Measurements from ENCODE around the gene IFT52.
"Not testable (repeated sequence)": the region's sequence is repeated elsewhere in the genome, so short reads cannot be mapped to it uniquely, and the experiment has no call there.

IFT52 gene

DNA sequence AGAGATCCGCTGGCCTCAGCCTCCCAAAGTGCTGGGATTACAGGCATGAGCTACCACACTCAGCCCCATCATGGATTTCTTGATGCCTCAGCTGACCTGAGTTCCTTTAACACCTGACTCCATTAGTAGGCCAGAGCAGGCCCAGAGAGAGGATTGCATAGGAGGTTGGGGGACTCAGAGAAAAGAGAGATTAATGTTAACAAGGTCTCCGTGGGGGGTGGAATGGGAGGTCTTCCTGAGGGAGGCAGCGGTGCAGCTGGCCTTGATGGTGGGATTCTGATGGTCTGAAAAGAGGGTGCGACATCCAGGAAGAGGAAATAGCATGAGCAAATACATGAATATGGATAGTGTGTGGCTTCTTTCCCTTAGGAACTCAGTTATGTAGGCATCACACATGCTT, 22.0 kb upstream of the IFT52 start:
- no peak for DNase-seq (ENCODE audit: low spot score)

DNA sequence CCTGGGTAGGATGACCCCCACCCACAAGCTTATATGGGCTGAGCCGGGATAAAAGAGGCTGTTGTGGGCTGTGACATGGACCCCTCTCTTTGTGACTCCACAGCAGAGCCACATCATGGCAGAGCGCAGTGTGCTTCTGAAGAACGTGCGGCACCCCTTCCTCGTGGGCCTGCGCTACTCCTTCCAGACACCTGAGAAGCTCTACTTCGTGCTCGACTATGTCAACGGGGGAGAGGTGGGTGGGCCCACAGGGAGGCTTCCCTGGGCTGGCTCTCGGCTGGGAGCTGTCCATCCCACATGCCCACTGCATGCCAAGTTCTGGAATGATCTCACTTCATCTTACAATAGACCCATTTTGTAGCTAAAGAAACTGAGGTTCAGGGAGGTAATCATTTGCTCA, 21.5 kb upstream of the IFT52 start:
- DNase-seq (ENCODE audit: low spot score) = no peak

DNA sequence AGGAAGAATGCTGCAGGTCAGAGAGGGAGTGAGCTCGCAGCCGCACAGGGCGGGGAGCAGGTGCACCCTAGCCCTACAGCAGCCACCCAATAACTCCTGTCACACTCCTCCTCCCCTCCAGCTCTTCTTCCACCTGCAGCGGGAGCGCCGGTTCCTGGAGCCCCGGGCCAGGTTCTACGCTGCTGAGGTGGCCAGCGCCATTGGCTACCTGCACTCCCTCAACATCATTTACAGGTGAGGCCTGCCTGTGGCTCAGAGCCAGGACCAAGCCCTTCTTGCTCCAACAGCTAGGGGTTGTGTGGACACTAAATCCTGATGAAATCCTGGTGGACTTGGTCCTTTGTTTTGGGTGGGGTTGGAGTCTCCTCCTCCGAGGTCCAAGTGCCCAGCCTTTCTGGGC, 20.2 kb upstream of the IFT52 start:
- DNase-seq (ENCODE audit: low spot score) = no peak

DNA sequence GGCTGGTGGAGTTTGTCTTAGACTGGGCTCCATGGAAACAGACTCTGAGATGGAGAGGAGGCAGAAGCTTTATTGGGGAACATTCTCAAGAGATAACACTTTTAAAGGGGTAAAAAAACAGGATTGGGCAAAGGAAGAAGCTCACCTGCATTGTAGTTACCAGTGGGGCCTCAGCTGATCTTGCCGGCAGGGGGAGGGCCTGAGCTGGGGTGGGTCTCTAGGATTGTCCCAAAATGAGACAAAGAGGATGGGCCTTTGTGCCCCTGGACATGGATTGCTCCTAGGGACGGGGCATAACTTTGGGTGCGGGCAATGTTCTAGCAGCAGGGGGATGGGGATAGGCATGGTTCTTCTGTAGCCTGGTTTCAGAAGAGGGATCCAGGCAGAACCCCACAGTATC, 19.4 kb upstream of the IFT52 start:
- DNase-seq (ENCODE audit: low spot score) = no peak

DNA sequence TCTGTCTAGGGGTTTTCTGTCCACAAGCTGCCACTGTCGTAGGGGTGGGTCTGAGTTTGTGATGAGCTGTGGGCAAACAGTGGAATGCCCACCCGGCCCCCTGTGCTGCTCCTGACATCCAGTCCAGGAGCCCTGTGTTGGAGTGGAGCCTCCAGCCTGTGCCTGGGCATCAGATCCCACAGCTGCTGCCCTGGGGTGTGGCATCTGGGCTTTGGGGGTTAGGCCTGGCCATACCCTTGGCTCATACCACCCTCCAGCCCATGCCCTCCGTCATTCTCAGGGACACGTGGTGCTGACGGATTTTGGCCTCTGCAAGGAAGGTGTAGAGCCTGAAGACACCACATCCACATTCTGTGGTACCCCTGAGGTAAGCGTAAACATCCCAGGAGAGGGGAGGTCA, 19.0 kb upstream of the IFT52 start:
- DNase-seq (ENCODE audit: low spot score) = no peak

DNA sequence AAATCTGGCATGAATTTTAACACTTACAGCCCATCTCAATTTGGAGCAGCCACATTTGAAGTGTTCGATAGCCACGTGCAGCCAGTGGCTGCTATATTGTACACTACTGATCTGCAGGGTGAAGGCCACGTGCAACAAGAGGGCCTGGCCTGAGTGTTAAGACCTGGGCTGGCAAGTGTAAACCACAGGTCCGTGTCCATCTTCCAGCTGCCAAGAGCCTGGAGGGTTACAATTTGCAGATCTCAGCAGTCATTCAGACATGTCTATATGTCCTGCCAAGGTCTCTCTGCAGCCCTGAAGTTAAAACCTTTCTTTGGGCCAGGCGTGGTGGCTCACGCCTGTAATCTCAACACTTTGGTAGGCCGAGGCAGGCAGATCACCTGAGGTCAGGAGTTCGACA, 17.8 kb upstream of the IFT52 start:
- DNase-seq (ENCODE audit: low spot score) = no peak

DNA sequence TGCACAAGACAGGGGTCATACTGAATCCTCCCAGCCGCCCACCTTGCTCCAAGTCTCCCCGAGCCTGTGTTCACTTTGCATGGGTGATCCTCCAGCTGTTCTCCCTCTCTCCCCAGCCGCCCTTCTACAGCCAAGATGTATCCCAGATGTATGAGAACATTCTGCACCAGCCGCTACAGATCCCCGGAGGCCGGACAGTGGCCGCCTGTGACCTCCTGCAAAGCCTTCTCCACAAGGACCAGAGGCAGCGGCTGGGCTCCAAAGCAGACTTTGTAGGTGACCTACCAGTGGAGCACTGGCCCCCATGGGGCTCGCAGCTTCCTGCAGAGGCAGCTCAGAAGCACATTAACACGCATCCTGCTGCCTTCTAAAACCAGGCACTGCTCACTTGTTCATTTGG, 14.6 kb upstream of the IFT52 start:
- no peak for DNase-seq (ENCODE audit: low spot score)

DNA sequence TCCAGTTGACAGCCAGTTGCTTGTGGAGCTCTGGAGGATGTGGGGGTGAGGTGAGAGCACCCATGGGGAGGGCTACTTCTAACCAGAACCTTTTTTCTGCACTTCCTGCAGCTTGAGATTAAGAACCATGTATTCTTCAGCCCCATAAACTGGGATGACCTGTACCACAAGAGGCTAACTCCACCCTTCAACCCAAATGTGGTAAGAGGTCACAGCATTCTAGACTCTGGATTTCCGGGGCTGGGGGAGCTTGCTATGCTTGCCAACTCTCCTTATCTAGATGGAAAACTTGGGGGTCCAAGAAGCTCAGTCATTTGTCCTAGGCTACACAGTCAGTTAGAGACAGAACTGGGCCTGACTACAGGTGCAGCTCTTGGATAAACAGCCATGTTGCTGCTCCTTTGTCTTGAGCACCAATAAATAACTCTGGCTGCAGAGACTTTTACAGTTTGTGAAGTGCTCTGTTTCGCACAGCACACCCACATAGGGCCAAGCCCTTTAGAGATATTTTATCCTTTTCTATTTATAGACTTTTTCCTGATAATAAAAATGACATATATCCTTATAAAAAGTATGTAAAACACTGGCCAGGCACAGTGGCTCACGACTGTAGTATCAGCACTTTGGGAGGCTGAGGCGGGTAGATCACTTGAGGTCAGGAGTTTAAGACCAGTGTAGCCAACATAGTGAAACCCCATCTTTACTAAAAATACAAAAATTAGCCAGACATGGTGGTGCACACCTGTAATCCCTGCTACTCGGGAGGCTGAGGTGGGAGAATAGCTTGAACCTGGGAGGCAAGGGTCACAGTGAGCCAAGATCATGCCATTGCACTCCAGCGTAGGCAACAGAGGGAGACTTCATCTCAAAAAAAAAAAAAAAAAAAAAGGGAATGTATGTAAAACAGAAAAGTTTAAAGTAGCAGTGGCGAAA, 10.6 kb upstream of the IFT52 start:
- no peak for DNase-seq (ENCODE audit: low spot score)

DNA sequence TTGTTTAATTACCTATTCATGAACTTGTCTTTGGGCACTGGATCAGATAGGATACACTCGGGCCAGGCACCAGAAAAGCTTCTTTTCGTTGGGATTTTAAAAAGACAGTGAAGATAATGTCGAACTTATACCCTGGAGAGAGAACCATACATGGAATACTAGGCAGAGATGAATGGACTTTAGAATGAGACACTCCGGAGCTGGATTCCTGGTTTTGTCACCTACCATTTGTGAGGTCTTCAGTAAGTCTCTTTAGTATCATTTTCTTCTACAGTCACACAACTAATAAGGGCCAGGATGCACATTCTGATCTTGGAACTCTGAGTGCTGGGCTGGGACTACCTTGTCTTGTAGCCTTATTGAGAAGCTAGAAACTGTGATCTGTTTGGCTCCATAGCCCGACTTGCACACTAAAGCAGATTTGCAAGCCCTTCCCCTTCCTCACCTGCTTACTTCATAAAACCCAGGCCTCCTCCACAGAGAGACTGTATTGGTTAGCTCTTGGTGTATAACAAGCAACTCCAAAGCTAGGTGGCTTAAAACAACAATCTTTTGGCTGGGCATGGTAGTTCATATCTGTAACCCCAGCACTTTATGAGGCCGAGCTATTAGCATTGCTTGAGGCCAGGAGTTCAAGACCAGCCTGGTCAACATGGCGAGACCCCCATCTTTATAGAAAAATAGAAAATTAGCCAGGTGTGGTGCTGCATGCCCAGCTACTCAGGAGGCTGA, 7.4 kb upstream of the IFT52 start:
- no peak for DNase-seq (ENCODE audit: low spot score)

DNA sequence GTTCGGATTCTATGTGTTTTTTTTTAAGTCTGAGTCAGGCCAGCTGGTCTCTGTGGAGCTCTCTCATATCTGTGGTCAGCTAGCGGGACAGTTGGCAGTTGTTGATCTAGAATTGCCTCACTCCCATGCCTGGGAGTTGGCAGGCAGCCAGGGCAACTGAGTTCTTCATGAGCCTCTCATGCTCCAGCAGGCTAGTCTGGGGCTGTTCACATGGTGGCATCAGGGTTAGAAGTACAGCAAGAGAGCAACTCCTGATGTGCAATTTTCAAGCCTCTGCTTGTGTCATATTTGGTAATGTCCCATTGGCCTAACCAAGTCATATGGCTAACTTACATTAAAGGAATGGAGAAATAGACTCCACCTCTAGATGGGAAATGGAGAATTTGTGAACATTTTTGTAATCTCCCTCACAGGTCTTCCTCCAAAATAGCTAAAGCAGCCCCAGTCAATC, 6.7 kb upstream of the IFT52 start:
- peak; percentile 88 for DNase-seq (ENCODE audit: low spot score)

DNA sequence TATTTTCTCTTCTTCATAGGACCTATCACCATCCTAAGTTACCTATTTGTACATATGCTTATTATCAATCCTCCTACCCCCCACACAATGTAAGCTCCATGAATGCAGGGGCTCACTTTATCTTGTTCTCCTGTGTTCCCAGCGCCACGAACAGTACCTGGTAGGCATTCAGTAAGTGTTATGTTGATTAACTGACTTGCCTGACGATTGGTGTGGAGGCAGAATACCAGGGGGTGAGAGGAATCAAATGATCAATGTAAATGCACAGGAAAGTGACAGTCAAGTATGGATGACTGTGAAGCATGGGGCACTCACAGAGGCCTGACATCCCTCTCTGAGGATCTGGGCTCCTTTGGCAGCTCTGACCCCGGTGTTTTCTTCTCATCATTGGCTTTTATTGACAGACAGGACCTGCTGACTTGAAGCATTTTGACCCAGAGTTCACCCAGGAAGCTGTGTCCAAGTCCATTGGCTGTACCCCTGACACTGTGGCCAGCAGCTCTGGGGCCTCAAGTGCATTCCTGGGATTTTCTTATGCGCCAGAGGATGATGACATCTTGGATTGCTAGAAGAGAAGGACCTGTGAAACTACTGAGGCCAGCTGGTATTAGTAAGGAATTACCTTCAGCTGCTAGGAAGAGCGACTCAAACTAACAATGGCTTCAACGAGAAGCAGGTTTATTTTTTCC, 6.1 kb upstream of the IFT52 start:
- no peak for DNase-seq (ENCODE audit: low spot score)

DNA sequence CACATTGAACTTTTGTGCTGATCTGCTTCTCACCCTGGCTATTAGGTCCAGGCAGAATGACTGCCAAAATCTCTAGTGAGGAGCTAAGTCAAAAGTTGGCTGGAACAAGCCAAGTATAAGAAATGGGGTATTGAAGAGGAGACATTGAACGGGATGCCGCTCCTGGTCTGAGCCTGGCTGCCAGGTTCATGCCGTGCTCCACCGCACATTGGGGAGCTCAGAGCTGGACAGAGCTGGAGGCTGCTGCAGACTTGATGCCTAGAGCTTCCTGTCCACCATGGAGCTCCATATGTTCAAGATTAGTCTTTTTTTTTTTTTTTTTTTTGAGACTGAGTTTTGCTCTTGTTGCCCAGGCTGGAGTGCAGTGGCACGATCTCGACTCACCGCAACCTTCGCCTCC, 4.1 kb upstream of the IFT52 start:
- peak; percentile 13 for DNase-seq (ENCODE audit: low spot score)

DNA sequence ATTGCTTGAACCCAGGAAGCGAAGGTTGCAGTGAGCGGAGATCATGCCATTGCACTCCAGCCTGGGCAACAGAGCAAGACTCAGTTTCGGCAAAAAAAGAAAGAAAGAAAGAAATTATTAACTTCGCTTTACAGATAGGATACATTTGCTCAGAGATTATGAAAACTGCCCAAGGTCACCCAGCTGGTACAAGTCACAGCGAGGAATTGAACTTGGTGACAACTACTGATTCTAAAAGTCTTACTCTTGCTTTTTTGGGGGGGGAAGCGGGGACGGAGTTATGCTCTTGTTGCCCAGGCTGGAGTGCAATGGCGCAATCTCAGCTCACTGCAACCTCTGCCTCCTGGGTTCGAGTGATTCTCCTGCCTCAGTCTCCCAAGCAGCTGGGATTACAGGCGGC, 2.2 kb upstream of the IFT52 start:
- DNase-seq (ENCODE audit: low spot score) = not testable (repeated sequence)

DNA sequence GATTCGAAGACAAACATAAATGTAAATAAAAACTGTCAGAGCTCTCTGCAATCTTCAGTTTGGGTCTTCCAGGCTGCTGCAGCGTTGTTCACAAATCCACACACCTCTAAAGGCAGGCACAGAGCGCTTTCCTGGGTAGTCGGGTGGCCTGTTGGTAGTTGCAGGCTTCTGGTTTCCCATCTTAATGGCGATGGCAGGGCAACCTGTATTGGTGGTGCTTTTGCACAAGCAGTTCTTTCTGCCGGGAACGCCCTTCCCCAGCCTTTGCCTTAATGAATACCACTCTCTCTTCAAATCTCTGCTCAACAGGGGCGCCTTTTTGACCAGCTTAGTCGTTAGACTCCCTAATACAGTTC, 723 bp upstream of the IFT52 start:
- DNase-seq (ENCODE audit: low spot score) = no peak

DNA sequence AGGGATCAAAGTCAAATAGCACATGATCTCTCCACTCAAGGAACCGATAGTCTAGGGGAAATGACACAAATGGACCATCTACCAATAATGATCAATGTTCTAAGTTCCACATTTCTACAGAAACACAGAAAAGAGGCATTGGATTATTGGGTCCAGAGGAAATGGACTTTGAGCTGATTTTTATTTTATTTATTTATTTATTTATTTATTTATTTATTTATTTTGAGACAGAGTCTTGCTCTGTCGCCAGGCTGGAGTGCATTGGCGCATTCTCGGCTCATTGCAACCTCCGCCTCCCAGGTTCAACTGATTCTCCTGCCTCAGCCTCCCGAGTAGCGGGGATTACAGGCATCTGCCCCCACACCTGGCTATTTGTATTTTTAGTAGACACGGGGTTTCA, 11.2 kb downstream of the IFT52 start:
- not testable (repeated sequence) for DNase-seq (ENCODE audit: low spot score)

DNA sequence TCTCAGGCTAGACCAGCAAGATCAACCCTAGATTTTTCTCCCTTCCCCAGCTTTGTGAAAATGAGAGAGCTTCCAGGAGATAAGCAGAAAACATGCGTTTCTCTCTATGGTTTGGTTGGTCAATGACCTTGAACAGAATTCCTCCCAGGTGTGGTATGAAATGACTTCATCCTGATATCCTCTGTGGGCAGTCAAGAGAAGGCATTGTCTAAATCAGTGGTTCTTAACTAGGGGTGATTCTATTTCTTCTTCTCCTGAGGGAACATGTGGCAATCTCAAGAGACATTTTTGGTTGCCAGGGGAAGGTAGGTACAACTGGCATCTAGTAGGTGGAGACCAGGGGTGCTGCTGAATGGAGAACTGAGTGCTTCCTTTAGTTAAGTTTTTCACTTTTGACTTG, 12.4 kb downstream of the IFT52 start:
- no peak for DNase-seq (ENCODE audit: low spot score)

DNA sequence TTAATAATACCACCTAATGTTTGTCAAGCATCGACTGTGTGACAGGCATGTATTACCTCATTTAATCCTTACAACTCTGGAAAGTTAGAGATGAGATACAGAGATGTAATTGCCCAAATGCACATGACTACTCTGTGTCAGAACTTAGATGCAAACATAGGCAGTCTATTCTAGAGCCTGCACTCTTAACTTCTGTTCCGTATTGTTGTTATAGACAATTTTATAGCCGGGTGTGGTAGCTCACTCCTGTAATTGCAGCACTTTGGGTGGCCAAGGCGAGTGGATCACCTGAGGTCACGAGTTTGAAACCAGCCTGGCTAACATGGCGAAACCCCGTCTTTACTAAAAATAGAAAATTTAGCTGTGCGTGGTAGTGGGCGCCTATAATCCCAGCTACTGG, 15.0 kb downstream of the IFT52 start:
- DNase-seq (ENCODE audit: low spot score) = no peak

DNA sequence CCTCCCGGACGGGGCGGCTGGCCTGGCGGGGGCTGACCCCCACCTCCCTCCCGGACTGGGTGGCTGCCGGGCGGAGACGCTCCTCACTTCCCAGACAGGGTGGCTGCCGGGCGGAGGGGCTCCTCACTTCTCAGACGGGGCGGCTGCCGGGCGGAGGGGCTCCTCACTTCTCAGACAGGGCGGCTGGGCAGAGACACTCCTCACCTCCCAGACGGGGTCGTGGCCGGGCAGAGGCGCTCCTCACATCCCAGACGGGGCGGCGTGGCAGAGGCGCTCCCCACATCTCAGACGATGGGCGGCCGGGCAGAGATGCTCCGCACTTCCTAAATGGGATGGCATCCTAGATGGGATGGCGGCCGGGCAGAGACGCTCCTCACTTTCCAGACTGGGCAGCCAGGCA, 16.5 kb downstream of the IFT52 start:
- DNase-seq (ENCODE audit: low spot score) = not testable (repeated sequence)

DNA sequence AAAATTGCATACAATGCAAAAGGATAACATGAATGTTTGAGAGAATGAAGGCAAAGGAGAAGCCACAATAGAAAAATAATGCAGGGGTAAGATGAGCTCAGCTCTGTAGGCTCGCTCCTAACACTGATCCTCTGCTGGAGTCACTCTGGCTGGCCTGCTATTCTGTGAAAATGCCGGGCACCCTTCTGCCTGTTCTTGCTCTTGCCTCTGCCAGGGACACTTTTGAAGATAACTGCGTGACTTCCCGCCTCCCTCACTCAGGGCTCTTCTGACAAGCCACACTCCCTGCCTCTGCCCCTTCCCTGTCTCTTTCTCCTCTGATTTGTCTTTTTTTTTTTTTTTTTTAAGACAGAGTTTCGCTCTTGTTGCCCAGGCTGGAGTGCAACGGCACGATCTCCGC, 40.9 kb downstream of the IFT52 start:
- DNase-seq (ENCODE audit: low spot score) = no peak

DNA sequence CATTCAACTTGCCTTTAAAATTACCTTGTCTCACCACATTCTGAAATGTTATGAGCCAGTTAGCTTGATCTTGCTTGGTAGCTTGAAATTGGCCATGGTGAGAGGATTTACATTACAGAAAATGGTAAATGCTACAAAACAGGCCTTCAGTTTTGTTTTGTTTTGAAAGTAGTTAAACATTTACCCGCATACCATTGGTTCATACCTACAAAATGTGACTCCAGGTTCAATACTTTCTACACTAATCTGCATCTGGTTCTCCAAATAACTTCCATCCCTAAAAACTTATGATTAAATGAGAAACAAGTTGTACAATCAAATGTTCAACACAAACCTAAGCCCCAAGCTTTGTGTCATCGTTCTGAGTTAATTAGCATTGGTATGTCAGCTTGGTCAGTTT, 45.7 kb downstream of the IFT52 start:
- DNase-seq (ENCODE audit: low spot score) = no peak

DNA sequence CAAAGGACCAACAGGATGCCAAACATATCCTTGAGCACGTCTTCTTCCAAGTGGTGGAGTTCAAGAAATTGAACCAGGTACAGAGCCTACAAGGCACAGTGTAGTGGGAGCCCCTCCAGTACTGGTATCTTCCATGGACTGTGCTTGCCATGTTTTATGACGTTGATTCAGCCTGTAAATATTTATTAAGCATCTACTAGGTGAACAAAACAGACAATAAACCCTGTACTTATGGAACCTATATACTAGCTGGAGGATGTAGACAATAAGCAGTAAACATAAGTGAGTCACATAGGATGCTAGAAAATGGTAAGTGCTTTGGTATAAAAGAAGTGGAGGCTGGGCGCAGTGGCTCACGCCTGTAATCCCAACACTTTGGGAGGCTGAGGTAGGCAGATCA, 51.8 kb downstream of the IFT52 start:
- no peak for DNase-seq (ENCODE audit: low spot score)

DNA sequence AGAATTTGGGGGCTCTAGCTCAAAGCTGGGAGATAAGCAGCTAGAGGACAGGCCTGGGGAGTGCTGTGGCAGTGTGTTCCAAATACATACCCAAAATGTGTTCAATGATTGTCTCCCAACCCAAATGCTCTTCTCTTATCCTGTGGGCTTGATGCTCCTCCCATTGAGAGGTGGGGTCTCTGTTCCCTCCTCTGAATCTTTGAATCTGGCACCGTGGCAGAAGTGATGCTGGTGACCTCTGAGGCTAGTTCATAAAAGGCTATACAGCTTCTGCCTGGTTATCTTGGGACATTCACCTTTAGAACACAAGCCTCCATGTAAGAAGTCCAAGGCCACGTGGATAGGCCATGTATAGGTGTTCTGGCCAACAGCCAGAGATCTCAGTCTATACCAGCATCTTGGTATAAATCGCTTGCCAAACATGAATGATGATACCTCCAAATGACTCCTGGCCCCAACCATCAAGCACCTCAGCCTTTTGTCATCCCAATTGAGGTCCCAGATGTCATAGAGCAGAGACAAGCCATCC, 60.3 kb downstream of the IFT52 start:
- no peak for DNase-seq (ENCODE audit: low spot score)
